Ascending aorta (tissue), 2 donors: ENCODE data around the gene OTUD3. TPM values are rescaled to one million over a fixed set of nuclear protein-coding genes. Genes with fewer than 3 reads are reported as not detected.

ENCODE experiments used
- DNase-seq, 2 donors: peaks; one replicate each; pipeline ENCODE4 v3.0.0-alpha.2; 2019; ENCODE audit warnings: low spot score in 2 of 2
- H3K27ac ChIP-seq, 2 donors: fragments of 200-600 bp; sonication (generic); one replicate each; pipeline ENCODE4 v1.5.1; 2016 to 2017; ENCODE audit warnings: mild to moderate bottlenecking in 1 of 2
- H3K27me3 ChIP-seq: fragments of 200-600 bp; sonication (generic); one replicate; pipeline ENCODE4 v1.5.1; 2017
- H3K36me3 ChIP-seq, 2 donors: fragments of 200-600 bp; sonication (generic); one replicate each; pipeline ENCODE4 v1.5.1; 2016
- H3K4me1 ChIP-seq, 2 donors: fragments of 200-600 bp; sonication (generic); one replicate each; pipeline ENCODE4 v1.5.1; 2016 to 2017; ENCODE audit warnings: mild to moderate bottlenecking in 1 of 2
- H3K4me3 ChIP-seq, 2 donors: fragments of 200-600 bp; sonication (generic); one replicate each; pipeline ENCODE4 v1.5.1; 2016 to 2017; ENCODE audit warnings: mild to moderate bottlenecking in 1 of 2
- H3K9me3 ChIP-seq, 2 donors: fragments of 200-600 bp; sonication (generic); one replicate each; pipeline ENCODE4 v1.5.1; 2016
- intact Hi-C: fragments of 100-400 bp; cut with DNase I; formaldehyde crosslinking; loops from one replicate; pipeline ENCODE4 v1.15.1; 2023
- total RNA-seq: library from RNA; depleted of rRNA; stranded (reverse); fragments of >200 nt; gene quantifications from one replicate; pipeline ENCODE4 v1.1.0, GENCODE V29; 2016
- TF ChIP-seq, protein P1 (sequence below), 3 experiments: fragments of 200-600 bp in 2 of 3; fragments of 450-650 bp in 1 of 3; sonication (generic) in 2 of 3; IDR thresholded peaks; one replicate each; pipeline ENCODE4 v1.5.1; 2016 to 2019; ENCODE audit warnings: antibody characterized with exemption in 3 of 3, mild to moderate bottlenecking in 1 of 3, moderate library complexity in 1 of 3

OTUD3 gene
- total RNA-seq, 1 donor from 2014 or later = 1.9 TPM

DNA sequence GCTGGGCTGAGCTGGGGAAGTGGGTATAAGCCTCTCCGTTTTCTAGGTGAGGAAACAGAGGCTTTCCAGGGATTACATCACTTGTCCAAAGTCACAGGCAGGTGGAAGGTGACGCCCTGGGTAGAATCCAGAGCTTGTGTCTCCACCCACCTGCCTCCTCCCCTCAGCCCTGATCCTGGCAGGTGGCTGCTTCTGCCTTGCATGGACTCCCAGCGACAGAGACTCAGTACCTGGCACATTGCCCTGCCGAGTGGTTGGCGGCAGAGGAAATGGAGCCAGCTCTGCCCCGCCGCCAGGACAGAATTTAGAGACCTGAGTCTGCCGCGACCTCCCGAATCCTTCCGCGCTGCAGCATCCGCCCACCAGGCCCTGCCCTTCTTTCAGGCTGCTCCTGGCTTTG, 39.1 kb downstream of the OTUD3 start:
- TF ChIP-seq, protein P1, sequence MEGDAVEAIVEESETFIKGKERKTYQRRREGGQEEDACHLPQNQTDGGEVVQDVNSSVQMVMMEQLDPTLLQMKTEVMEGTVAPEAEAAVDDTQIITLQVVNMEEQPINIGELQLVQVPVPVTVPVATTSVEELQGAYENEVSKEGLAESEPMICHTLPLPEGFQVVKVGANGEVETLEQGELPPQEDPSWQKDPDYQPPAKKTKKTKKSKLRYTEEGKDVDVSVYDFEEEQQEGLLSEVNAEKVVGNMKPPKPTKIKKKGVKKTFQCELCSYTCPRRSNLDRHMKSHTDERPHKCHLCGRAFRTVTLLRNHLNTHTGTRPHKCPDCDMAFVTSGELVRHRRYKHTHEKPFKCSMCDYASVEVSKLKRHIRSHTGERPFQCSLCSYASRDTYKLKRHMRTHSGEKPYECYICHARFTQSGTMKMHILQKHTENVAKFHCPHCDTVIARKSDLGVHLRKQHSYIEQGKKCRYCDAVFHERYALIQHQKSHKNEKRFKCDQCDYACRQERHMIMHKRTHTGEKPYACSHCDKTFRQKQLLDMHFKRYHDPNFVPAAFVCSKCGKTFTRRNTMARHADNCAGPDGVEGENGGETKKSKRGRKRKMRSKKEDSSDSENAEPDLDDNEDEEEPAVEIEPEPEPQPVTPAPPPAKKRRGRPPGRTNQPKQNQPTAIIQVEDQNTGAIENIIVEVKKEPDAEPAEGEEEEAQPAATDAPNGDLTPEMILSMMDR (IDR thresholded peaks at IDR 0.05) = no peak
- Histone ChIP-seq H3K27ac (no peak overlapping the region), H3K9me3 (no peaks in the 10 kb centered on the region), H3K36me3 (no peaks in the 10 kb centered on the region), H3K4me1 (no peaks in the 10 kb centered on the region), H3K27me3 (no peaks in the 10 kb centered on the region), H3K4me3 (no peak overlapping the region)
- DNase-seq = no peak
- intact Hi-C loops = no loop called here

- H3K4me1 ChIP-seq = no peaks in the 10 kb centered on the region
- H3K27ac ChIP-seq = no peak overlapping the region
- no peak for DNase-seq
- H3K4me3 ChIP-seq = no peak overlapping the region
- TF ChIP-seq, protein P1 (IDR thresholded peaks at IDR 0.05) = no peak
- no peaks in the 10 kb centered on the region for H3K9me3 ChIP-seq
- intact Hi-C loops = no loop called here
- H3K27me3 ChIP-seq = no peaks in the 10 kb centered on the region
- no peaks in the 10 kb centered on the region for H3K36me3 ChIP-seq
Measured at GRCh38 chr1:19922015-19922688, 40.0 kb downstream of the OTUD3 start.

DNA sequence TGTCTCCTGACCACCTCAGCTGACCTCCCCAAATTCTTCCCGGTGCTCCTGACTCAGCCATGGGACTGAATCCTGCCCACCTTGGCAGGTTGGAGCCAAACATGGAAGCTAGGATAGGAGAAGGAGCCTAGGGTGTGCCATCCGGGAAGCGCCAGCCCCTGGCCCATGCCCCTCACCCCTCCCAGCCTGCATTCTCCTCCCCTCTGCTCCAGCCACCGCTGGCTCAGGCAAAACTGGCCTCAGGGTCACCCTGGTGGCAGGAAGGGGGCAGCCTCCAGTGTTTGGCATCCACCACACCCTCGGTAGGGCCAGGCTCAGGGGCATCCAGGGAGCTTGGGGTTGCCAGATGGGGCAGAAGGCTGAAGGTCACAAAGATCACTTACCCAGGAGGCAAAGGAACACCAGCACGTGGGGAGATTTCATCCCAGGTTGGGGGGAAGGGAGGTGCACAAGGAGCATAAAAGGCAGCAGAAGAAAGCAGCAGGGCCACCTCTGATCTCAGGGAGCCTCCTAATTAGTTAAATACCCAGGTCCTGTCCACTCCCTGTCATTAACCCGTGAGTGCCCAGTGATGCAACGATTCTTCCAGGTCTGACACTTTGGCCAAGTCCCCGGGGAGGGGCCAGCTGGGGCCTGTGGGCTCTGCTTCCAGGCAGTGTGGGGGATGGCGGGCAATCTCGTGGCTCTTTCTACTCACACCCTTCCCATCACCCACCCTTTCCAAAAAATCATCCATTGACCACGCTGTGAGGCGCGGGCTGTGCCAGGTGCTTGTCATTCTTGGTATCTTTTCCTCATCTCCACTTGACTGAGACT, 41.1 kb downstream of the OTUD3 start, which contains the start of gene PLA2G2E:
Gene PLA2G2E, minus strand, starts transcription at position 481 of the 816 bp plus-strand sequence. Its CDS starts 58 bp downstream, at position 423.
- Histone ChIP-seq H3K36me3 (no peaks in the 10 kb centered on the region), H3K9me3 (no peaks in the 10 kb centered on the region), H3K4me3 (no peak within 1 kb of the TSS), H3K27me3 (no peaks in the 10 kb centered on the region), H3K27ac (no peak within 1 kb of the TSS), H3K4me1 (no peaks in the 10 kb centered on the region)
- TF ChIP-seq, protein P1 (IDR thresholded peaks at IDR 0.05) = no peak
- no peak for DNase-seq
- intact Hi-C loops = no loop called here

DNA sequence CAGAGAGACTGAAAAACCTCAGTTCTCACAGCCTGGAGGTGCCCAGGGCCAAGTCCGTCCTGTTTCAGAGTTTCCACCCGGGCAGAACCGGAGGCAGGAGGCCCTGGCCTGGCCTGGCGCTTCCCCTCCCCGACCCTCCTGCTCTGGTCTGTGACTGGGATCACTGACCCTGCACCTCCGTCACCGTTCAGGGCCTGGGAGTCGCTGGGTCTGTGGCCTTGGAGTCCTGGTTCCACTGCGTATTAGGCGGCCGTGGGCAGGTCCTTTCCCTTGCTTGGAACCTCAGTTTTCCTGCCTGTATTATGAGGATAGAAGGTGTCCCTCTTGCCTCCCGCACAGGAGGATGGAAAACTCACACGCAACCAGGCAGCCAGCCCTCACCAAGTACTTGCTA, 41.8 kb downstream of the OTUD3 start:
- Histone ChIP-seq H3K27me3 (no peaks in the 10 kb centered on the region), H3K27ac (no peak overlapping the region), H3K9me3 (no peaks in the 10 kb centered on the region), H3K4me1 (no peaks in the 10 kb centered on the region), H3K36me3 (no peaks in the 10 kb centered on the region), H3K4me3 (no peak overlapping the region)
- TF ChIP-seq, protein P1 (IDR thresholded peaks at IDR 0.05) = no peak
- DNase-seq = no peak
- intact Hi-C loops = no loop called here

DNA sequence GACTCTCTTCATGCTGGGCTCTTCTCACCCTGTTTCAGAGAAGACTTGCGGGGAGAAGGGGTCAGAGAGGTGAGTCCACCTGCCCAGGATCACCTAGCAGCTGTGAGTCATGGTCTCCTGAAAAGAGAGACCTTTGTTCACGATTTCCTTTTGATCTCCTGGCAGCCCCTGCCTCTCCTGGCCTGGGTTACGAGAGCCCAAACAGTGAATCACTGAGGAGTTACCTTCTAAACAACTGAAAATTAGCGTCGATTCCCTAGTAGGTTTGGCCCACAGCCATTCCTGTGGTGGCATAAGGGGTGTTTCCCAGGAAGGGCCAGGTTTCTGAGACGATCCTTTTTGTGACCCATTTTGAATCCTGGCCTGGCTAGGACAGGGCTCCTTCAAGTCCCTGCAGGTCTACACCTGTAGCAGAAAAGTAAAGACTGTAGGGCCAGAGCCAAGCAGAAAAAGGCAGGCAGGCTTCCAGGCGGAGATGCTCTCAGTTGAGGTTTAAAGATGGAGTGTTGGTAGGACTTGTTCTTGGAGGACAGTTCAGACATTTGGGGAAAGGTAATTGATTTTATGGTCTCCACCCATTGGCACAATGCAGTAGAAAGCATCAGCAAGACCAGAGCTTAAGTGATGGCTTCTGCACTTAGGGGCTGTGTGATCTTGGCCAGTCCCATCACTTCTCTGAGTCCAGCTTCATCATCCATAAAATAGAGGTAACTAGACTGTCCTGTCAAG, 43.3 kb downstream of the OTUD3 start:
- no peaks in the 10 kb centered on the region for H3K27me3 ChIP-seq
- no peak for DNase-seq
- no peaks in the 10 kb centered on the region for H3K4me1 ChIP-seq
- no peak overlapping the region for H3K4me3 ChIP-seq
- TF ChIP-seq, protein P1 (IDR thresholded peaks at IDR 0.05) = no peak
- no peaks in the 10 kb centered on the region for H3K9me3 ChIP-seq
- no peaks in the 10 kb centered on the region for H3K36me3 ChIP-seq
- H3K27ac ChIP-seq = no peak overlapping the region
- intact Hi-C loops = no loop called here
